GM21529 (cell line): Measurements from ENCODE around the gene HMOX2.

Source experiments
- ATAC-seq: cut with Tn5 transposase; IDR thresholded peaks from one replicate; pipeline ENCODE4 v1.9.1; 2021; ENCODE audit not compliant: unreplicated experiment

Gene HMOX2

GRCh38 chr16:4500272-4500671, 24.1 kb downstream of the HMOX2 start:
- ATAC-seq = no peak

DNA sequence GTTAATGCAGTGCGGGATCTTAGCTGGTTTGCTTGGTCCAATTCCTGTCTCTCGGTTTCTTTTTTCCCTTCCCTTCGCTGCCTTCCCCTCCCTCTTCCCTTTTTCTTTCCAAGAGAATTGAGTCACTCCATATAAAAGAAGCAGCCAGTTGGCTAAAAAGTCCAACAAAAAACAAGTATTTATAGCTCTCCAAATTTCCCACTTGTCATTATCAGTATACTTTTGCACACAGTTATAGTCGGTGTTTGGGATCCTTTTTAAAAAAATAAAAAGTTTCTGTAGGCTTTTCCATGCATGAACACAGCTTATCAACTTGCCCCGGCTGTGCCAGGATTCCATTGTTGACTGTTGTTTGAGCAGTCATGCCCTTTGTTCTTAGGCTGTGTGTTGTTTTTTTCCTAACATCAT, 24.9 kb downstream of the HMOX2 start:
- ATAC-seq = no peak

- peak; percentile 77 for ATAC-seq
Observed at GRCh38 chr16:4505356-4506147, 29.4 kb downstream of the HMOX2 start.

DNA sequence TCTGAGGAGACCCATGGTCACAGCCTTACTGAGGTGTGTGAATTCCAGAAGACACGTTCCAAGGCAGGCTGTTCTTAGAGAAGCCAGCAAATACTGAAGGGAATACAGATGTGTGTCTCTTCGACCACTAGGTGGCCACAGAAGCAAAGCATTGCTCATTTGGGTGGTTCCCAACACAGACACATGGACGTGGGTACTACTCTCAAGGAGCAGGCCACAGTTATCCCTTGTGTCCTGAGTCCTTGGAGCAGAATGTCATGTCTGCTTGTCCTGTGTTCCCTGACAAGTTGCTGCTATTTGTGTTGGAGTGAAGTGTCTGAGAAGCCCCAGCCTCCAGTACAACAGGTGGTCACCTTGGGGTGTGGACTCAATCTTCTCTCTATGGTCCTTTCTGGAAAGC, 30.3 kb downstream of the HMOX2 start:
- peak; percentile 57 for ATAC-seq

DNA sequence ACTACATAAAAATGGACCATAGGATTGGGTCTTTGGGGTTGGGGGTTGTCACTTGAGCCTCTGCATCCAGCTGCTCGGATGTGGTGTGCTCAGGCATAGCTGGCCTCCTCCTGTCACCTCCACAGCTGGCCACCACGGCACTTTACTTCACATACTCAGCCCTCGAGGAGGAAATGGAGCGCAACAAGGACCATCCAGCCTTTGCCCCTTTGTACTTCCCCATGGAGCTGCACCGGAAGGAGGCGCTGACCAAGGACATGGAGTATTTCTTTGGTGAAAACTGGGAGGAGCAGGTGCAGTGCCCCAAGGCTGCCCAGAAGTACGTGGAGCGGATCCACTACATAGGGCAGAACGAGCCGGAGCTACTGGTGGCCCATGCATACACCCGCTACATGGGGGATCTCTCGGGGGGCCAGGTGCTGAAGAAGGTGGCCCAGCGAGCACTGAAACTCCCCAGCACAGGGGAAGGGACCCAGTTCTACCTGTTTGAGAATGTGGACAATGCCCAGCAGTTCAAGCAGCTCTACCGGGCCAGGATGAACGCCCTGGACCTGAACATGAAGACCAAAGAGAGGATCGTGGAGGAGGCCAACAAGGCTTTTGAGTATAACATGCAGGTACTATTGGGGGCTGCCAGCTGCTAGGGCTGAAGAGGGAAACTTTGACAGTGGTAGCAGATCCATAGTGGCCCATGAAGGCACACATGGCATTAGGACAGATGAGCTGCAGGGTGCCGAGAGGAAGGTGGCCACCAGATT, 31.6 kb downstream of the HMOX2 start:
- no peak for ATAC-seq

GRCh38 chr16:4508806-4509205, 32.6 kb downstream of the HMOX2 start:
- no peak for ATAC-seq

- ATAC-seq = no peak
Observed at GRCh38 chr16:4509420-4509819, 33.2 kb downstream of the HMOX2 start.

DNA sequence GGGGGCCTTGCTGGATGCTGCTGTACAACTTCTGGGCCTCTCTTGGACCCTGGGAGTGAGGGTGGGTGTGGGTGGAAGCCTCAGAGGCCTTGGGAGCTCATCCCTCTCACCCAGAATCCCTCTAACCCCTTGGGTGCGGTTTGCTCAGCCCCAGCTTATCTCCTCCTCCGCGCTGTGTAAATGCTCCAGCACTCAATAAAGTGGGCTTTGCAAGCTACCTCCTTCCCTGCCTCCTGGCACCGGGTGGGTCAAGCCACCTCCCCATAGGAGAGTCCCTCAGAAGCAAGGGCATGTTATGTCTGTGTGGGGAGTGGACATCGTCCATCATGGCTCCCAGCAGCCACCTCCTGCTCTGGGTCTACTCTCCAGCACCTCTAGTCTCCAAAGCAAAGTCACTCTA, 33.9 kb downstream of the HMOX2 start:
- no peak for ATAC-seq

DNA sequence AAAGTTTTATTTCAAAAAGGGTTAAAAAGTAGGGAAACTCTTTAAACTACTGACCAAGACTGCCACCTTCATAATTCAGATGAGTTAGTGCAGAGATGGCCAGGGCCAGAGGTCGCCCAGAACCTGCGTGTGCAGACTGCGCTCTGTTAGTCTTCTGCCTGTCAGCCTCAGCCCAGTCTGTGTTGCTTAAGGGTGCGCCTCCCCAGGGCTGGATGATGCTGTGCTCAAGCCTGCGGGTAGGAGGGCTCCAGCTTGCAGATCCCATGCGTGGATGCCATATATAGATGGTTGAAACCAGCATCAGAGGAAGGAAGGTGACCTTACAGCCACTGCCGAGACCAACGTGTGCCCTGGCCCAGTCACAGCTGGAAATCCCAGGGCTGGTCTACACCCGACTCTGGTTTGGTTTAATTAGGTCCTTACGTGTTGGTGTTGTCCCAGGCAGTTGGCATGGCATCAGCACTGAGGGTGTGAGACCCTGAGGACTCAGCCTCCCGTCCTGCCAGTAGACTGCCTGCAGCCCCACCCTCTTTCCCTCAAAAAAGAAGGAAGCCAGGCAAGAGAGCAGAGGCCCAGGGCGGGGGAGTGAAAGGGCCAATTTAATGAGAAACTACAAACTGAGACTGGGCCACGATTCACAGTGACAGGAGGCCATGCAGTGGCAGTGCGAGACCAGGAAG, 34.7 kb downstream of the HMOX2 start:
- ATAC-seq = no peak

GRCh38 chr16:4511441-4512082, 35.4 kb downstream of the HMOX2 start:
- ATAC-seq = no peak

- no peak for ATAC-seq
Observed at GRCh38 chr16:4512473-4512872, 36.3 kb downstream of the HMOX2 start.

GRCh38 chr16:4513086-4513860, 37.1 kb downstream of the HMOX2 start:
- ATAC-seq = no peak

DNA sequence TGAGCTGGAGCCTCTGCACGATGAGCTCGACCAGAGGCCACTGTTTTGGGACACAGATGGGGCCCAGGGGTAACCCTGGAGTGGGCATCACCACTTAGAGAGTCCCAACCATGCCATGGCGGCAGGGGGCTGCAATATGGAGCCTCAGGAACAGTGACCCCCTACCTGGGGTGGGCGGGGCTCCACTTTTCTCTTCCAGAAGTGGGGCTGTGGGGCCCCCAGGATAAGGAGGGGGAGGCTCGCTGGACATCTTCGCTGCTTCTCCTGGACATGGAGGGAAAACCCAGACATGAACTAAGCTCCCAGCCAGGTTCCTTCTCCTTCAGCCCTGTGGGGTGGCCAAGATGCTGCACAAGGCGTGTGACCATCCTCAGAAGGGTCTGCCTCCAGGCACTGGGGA, 37.7 kb downstream of the HMOX2 start:
- no peak for ATAC-seq

DNA sequence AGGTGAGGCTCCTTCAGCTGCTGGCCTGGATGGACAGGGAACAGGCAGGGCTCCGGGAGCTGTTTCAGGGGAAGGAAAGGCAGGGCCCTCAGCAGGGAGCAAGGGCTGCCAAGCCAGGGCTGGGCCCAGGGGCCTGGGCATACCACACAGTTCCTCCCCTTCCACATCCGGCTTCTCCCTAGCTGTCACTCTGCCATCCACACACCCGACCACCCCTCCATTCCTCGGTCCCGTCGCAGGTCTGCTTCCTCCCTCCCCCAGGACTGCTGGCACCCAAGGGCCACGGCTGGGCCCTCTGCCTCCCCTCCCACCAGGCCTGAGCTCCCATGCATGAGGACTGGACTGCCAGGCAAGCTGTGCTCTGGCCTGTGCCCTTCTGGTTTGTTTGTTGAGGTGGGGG, 38.4 kb downstream of the HMOX2 start:
- no peak for ATAC-seq

- no peak for ATAC-seq
Observed at GRCh38 chr16:4515611-4516233, 39.5 kb downstream of the HMOX2 start.

DNA sequence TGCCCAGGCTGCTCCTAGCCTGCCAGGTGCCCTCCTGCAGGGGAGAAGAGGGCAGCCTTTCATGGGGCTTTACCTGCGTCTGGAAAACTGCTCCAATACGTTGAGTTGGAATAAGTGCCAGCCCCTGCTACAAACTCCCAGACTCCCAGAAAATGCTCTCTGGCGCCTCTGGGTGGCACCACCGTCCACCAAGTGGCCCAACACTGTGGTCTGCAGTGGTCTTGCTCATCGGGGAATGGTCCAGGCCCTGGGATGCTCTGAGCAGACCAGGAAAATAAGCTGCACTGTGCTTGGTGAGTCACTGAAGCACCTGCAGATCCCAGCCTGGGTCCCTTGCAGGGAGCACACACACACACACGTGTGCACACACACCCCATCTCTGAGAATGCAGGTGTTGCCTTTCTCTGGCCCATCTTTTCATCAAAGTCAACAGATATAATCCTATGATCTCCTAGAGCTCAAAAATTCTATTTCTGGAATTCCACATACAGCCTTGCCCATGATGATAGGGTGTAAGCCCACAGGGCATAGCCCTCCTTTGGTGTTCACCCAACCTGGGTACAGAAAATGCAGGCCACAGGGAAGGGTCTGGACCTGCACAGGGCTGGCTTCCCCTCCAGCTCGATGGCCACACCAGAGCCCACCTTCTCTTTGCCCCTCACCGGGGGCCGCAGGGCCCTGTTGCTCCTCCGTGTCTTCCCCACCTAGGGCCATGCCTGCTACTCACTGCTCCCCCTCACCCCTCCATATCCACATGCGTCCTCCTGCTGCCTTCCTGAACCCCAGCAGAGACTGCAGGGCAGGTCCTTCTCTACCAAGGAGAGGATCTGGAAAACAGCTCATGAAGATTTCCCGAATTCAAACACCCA, 41.8 kb downstream of the HMOX2 start:
- no peak for ATAC-seq

DNA sequence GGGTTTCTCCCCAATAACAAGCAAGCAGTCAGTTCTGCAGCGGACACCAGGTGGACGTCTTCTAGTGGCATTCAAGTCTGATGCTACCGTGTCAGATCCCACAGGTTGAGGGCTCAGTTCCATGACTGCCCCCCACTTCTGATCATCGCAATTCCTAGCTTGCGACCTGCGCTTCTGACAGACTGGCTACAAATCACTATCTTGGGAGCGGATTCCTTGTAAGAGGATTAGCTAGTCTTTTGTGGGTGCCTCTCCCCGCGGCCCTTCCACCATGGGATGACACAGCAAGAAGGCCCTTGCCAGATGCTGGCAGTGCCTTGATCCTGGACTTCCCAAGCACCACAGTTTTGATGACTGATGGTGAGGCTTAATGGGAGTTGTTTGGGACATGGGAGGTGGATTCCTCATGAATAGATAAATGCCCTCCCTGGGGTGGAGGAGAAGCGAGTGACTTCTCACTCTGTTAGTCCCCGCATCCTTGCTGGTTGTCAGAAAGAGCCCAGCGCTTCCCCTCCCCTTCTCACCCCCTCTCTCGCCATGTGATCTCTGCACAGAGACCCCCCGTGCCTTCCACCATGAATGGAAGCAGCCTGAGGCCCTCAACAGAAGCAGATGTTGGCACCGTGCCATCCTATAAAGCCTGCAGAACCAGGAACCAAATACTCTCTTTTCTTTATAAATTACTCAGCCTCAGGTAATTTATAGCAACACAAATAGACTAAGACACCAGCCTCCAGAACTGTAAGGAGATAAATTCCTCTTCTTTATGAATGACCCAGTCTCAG, 43.3 kb downstream of the HMOX2 start:
- ATAC-seq = no peak

DNA sequence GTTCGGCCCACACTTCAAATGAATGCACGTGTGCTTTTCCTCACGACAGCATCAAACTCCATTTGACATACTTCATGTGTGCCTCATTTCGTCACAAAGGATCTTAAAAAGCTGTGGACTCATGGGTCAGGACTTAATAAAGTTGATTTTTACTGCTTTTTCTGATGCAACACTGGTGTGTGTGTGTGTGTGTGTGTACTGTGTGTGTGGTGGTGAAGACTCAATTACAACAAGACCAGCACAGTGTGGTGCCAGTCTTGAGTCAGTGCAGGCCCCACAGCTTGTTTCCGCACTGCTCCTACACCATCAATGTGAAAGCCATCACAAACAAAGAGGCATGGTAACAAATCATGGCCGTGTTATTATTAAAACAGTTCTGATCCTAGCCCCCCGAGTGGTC, 44.7 kb downstream of the HMOX2 start:
- no peak for ATAC-seq
